Calu3 (cell line): ENCODE measurements around the gene MVB12A. TPM values are rescaled to one million over a fixed set of nuclear protein-coding genes. Genes with fewer than 3 reads are reported as not detected.

Experiments used
- BruUV-seq: library from RNA; stranded (reverse); fragments of 400-500 nt; replicated peaks from 2 replicates; lab custom pipeline; 2021; lab: Mats Ljungman, UMichigan
- CTCF ChIA-PET: fragments of 300-600 bp; sonication (Branson Sonifier 250); formaldehyde crosslinking; loops from one replicate; lab custom pipeline; 2022; ENCODE audit warnings: antibody characterized with exemption; lab: Charles Lee
- DNase-seq: peaks from one replicate; pipeline ENCODE4 v3.0.0; 2022
- H3K27ac Mint-ChIP-seq: one replicate; pipeline ENCODE4 v1.8.0; 2022; ENCODE audit warnings: mixed read lengths; ENCODE audit not compliant: unreplicated experiment
- H3K27me3 Mint-ChIP-seq: one replicate; pipeline ENCODE4 v1.8.0; 2022; ENCODE audit warnings: mixed read lengths; ENCODE audit not compliant: unreplicated experiment
- H3K36me3 Mint-ChIP-seq: one replicate; pipeline ENCODE4 v1.8.0; 2022; ENCODE audit warnings: mild to moderate bottlenecking, moderate library complexity, mixed read lengths; ENCODE audit not compliant: insufficient read depth, unreplicated experiment
- H3K4me1 Mint-ChIP-seq: one replicate; pipeline ENCODE4 v1.8.0; 2022; ENCODE audit warnings: mild to moderate bottlenecking, low read depth, mixed read lengths; ENCODE audit not compliant: unreplicated experiment
- H3K4me3 Mint-ChIP-seq: one replicate; pipeline ENCODE4 v1.8.0; 2022; ENCODE audit warnings: mild to moderate bottlenecking, low read depth, moderate library complexity, mixed read lengths; ENCODE audit not compliant: unreplicated experiment
- H3K9me3 Mint-ChIP-seq: one replicate; pipeline ENCODE4 v1.8.0; 2022; ENCODE audit warnings: low read depth, mixed read lengths; ENCODE audit not compliant: unreplicated experiment
- intact Hi-C: fragments of 100-400 bp; cut with micrococcal nuclease; formaldehyde crosslinking; loops from one replicate; pipeline ENCODE4 v1.10.0; 2022; ENCODE audit not compliant: unreplicated experiment
- total RNA-seq: library from RNA; stranded (reverse); gene quantifications from 2 replicates; pipeline ENCODE4 v1.2.3, GENCODE V29; 2022
- TF ChIP-seq, protein P1 (sequence below): fragments of 200-600 bp; IDR thresholded peaks from one replicate; pipeline ENCODE4 v1.8.0; 2022; ENCODE audit warnings: antibody characterized with exemption; ENCODE audit not compliant: unreplicated experiment

MVB12A gene
- total RNA-seq, 1 experiment from 2014 or later = 41.1 TPM

- no TSS peak for BruUV-seq
- Mint-ChIP-seq H3K9me3 (no peaks in the 10 kb centered on the region), H3K27me3 (no peaks in the 10 kb centered on the region), H3K36me3 (no peaks in the 10 kb centered on the region), H3K4me3 (no peak overlapping the region), H3K4me1 (no peaks in the 10 kb centered on the region), H3K27ac (no peak overlapping the region)
- TF ChIP-seq, protein P1, sequence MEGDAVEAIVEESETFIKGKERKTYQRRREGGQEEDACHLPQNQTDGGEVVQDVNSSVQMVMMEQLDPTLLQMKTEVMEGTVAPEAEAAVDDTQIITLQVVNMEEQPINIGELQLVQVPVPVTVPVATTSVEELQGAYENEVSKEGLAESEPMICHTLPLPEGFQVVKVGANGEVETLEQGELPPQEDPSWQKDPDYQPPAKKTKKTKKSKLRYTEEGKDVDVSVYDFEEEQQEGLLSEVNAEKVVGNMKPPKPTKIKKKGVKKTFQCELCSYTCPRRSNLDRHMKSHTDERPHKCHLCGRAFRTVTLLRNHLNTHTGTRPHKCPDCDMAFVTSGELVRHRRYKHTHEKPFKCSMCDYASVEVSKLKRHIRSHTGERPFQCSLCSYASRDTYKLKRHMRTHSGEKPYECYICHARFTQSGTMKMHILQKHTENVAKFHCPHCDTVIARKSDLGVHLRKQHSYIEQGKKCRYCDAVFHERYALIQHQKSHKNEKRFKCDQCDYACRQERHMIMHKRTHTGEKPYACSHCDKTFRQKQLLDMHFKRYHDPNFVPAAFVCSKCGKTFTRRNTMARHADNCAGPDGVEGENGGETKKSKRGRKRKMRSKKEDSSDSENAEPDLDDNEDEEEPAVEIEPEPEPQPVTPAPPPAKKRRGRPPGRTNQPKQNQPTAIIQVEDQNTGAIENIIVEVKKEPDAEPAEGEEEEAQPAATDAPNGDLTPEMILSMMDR = no peak
- CTCF ChIA-PET = no interaction called here
- no peak for DNase-seq
- intact Hi-C loops = no loop called here
Measured at GRCh38 chr19:17380426-17381138, 39.3 kb upstream of the MVB12A start.

DNA sequence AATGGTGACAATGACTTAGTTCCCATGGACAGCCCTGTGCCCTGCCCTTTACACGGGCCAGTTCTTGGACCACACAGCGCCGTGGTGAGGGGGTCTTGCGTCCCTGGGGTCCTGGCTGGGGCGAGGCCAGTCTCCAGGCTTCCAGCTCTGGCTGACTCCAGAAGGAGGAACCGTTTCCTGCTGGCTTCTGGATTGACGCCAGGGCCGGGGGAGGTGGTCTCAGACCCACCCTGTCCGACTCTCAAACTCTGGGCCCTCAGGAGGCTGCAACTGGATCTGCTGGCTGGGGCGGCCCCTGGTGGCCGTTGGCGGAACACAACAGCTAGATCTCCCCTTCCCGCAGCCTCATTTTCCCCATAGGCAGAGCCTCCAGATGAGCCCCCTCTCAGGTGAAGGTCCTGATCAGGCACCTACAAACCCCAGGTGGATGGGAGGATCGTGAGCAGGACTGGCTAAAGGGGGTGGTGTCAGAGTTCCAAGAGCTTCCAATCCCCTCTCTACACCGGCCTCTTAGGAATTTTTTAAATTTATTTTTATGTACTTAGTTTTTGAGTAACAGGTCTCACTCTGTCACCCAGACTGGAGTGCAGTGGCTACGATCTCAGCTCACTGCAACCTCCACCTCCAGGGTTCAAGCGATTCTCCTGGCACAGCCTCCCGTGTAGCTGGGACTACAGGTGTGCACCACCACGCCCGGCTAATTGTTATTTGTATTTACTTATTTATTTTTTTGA is 33.8 kb upstream of the MVB12A start:
- intact Hi-C loops = loop anchor here (2.0 kb wide), 1 partner anchor 93 kb away; no protein-coding TSS in a partner anchor
- DNase-seq = peak; percentile 61
- no peaks in the 10 kb centered on the region for H3K4me1 Mint-ChIP-seq
- no peak overlapping the region for H3K27ac Mint-ChIP-seq
- no peaks in the 10 kb centered on the region for H3K9me3 Mint-ChIP-seq
- no peaks in the 10 kb centered on the region for H3K36me3 Mint-ChIP-seq
- TF ChIP-seq, protein P1 = peak; percentile 80
- BruUV-seq = no TSS peak
- H3K4me3 Mint-ChIP-seq = no peak overlapping the region
- CTCF ChIA-PET = interaction anchor here (0.8 to 1.1 kb wide), 3 partner anchors 77 to 93 kb away, joined by 3 to 18 read pairs (median 3); partner anchors contain the start of genes DDA1 and MRPL34
- H3K27me3 Mint-ChIP-seq = peaks cover 12% of the 10 kb centered on the region

- TF ChIP-seq, protein P1 = no peak
- no peaks in the 10 kb centered on the region for H3K9me3 Mint-ChIP-seq
- CTCF ChIA-PET = no interaction called here
- no TSS peak for BruUV-seq
- intact Hi-C loops = no loop called here
- no peaks in the 10 kb centered on the region for H3K36me3 Mint-ChIP-seq
- no peak overlapping the region for H3K27ac Mint-ChIP-seq
- H3K27me3 Mint-ChIP-seq = peaks cover 12% of the 10 kb centered on the region
- DNase-seq = no peak
- no peak overlapping the region for H3K4me3 Mint-ChIP-seq
- H3K4me1 Mint-ChIP-seq = no peaks in the 10 kb centered on the region
Measured at GRCh38 chr19:17389288-17389687, 30.6 kb upstream of the MVB12A start.

DNA sequence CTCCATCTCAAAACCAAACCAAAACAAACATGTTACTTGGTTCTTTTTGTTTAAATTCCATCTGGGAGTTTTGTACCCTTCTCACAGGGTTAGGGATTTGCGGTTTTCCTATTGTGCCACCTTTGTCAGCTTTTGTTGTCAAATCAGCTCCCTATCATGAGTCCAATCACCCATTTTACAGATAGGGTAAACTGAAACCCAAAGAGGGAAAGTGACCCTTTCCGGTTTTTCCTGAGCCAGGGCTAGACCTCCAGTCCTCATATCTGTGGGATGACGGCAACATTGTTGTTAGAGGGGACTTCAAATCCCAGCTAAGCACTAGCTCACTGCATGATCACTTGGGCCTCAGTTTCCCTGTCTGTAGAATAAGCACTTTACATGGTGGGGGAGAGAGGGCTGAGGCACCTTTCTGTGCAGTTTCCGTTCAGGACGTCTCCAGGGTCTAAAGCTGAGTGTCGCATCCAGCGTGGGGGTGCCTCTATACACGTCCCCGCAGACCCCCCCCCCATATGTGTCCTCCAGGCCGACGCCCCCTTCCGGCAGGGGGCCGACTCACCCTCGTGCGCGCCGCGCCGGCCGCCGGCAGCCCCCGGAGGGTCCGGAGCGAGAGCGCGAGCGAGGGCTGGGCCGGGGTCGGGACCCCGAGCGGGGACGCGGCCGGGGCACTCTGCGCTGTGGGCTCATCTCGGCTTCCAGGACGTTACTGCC is 29.7 kb upstream of the MVB12A start:
- no peak for DNase-seq
- H3K4me3 Mint-ChIP-seq = no peak overlapping the region
- no TSS peak for BruUV-seq
- TF ChIP-seq, protein P1 = no peak
- H3K36me3 Mint-ChIP-seq = no peaks in the 10 kb centered on the region
- H3K4me1 Mint-ChIP-seq = no peaks in the 10 kb centered on the region
- CTCF ChIA-PET = interaction anchor here (0.7 kb wide), 1 partner anchor 475 kb away, joined by 4 read pairs; no protein-coding TSS in a partner anchor
- peaks cover 12% of the 10 kb centered on the region for H3K27me3 Mint-ChIP-seq
- H3K9me3 Mint-ChIP-seq = no peaks in the 10 kb centered on the region
- H3K27ac Mint-ChIP-seq = no peak overlapping the region
- intact Hi-C loops = no loop called here
